Activated CD4-positive, alpha-beta memory T cell treated with anti-CD3 and anti-CD28 coated beads, Interleukin-2, amount 10 ng/mL, durations not matched to agents 7 days and 5 days (primary cell): ENCODE measurements around the gene HLA-DRA. TPM values are rescaled to one million over a fixed set of nuclear protein-coding genes. Genes with fewer than 3 reads are reported as not detected.
A peak's percentile ranks its signal among the peaks of the same experiment; 100 is the strongest.

Experiments used
- CTCF ChIA-PET: fragments of 350-600 bp; sonication (Branson Sonifier 250); formaldehyde crosslinking; loops from one replicate; lab custom pipeline; 2021; ENCODE audit warnings: antibody characterized with exemption, inconsistent platforms; lab: Charles Lee
- POLR2A ChIA-PET: fragments of 350-600 bp; sonication (Branson Sonifier 250); formaldehyde crosslinking; loops from one replicate; lab custom pipeline; 2021; ENCODE audit warnings: antibody characterized with exemption; lab: Charles Lee
- DNase-seq: peaks from one replicate; pipeline ENCODE4 v3.0.0-alpha.2; 2020
- H3K27ac Mint-ChIP-seq: one replicate; pipeline ENCODE4 v1.8.0; 2021; ENCODE audit warnings: mild to moderate bottlenecking, mixed read lengths
- H3K27me3 Mint-ChIP-seq: one replicate; pipeline ENCODE4 v1.8.0; 2021; ENCODE audit warnings: mixed read lengths
- H3K36me3 Mint-ChIP-seq: one replicate; pipeline ENCODE4 v1.8.0; 2021; ENCODE audit warnings: low read depth, mixed read lengths
- H3K4me1 Mint-ChIP-seq: one replicate; pipeline ENCODE4 v1.8.0; 2021; ENCODE audit warnings: mixed read lengths
- H3K4me3 Mint-ChIP-seq: one replicate; pipeline ENCODE4 v1.8.0; 2021; ENCODE audit warnings: mild to moderate bottlenecking, mixed read lengths
- H3K9me3 Mint-ChIP-seq: one replicate; pipeline ENCODE4 v1.8.0; 2021; ENCODE audit warnings: mixed read lengths
- total RNA-seq, 2 experiments: library from RNA; stranded (reverse); gene quantifications; one replicate each; pipeline ENCODE4 v1.2.3, GENCODE V29; 2021

Gene HLA-DRA
- total RNA-seq, 2 experiments from 2014 or later = 203 to 204 TPM

- Mint-ChIP-seq H3K27me3 (peaks cover 16% of the 10 kb centered on the region), H3K9me3 (peaks cover 6% of the 10 kb centered on the region), H3K36me3 (peaks cover 14% of the 10 kb centered on the region), H3K4me1 (peaks cover 34% of the 10 kb centered on the region), H3K4me3 (no peak overlapping the region), H3K27ac (no peak overlapping the region)
- ChIA-PET POLR2A (no interaction called here), CTCF (interaction anchor here (1.5 kb wide), 1 partner anchor 264 kb away, joined by 3 read pairs; no protein-coding TSS in a partner anchor)
- DNase-seq = no peak
Measured at GRCh38 chr6:32436186-32436585, 3.5 kb upstream of the HLA-DRA start.

DNA sequence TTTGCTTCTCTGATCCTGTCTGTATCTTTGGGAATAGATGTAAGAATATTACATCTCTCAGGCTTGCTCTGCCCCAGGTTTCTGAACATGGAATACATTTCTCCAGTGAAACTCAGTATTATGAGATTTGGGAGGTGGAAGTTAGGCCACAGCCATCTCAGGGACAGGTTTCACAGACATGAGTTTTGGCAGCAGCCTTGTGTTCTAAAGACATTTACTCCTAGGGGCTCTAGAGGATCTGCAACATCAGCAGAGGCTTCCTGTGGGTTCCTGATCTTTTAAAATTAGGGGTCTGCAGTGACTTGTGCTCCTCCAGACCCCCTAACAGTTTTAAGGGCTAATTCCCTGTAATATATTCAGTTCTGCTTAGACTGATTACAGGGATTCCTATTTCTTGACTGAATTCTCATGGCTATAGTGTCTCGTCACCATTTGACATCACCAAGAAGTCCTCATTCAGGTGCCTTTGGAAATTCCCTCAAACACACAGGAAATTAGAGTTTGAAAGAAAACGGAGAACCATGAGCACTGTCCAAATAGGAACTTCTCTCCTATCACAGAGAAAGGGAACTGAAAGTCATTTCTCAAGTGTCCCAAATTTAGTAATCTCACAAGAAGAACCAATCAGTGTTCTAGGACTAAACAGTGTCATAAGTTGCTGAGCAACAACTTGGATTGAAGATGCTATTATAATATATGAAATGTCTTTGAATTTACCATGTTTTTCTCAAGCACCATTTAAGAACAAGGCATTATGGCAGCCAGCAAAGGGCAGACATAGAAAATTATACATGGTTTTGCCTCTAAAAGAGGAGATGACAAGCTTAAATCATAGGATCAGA lies 2.5 kb upstream of the HLA-DRA start:
- H3K4me1 Mint-ChIP-seq = peaks cover 45% of the 10 kb centered on the region
- POLR2A ChIA-PET = no interaction called here
- H3K27ac Mint-ChIP-seq = no peak overlapping the region
- H3K27me3 Mint-ChIP-seq = peaks cover 14% of the 10 kb centered on the region
- CTCF ChIA-PET = interaction anchor here (1.5 kb wide), 1 partner anchor 263 kb away, joined by 3 read pairs; no protein-coding TSS in a partner anchor
- peaks cover 24% of the 10 kb centered on the region for H3K36me3 Mint-ChIP-seq
- H3K4me3 Mint-ChIP-seq = no peak overlapping the region
- DNase-seq = no peak
- H3K9me3 Mint-ChIP-seq = peaks cover 6% of the 10 kb centered on the region

GRCh38 chr6:32439139-32439538 lies 548 bp upstream of the HLA-DRA start:
- CTCF ChIA-PET = interaction anchor here (0.7 to 1.3 kb wide), 2 partner anchors 49 to 347 kb away, joined by 3 to 4 read pairs; no protein-coding TSS in a partner anchor
- no peak for DNase-seq
- H3K27ac Mint-ChIP-seq = peak overlapping the region; percentile 85
- H3K4me1 Mint-ChIP-seq = peaks cover 56% of the 10 kb centered on the region
- H3K4me3 Mint-ChIP-seq = peak overlapping the region; percentile 88
- H3K9me3 Mint-ChIP-seq = peaks cover 6% of the 10 kb centered on the region
- peaks cover 42% of the 10 kb centered on the region for H3K36me3 Mint-ChIP-seq
- peaks cover 7% of the 10 kb centered on the region for H3K27me3 Mint-ChIP-seq
- POLR2A ChIA-PET = interaction anchor here (0.5 to 2.9 kb wide), 6 partner anchors 165 to 533 kb away, joined by 3 to 13 read pairs (median 4); partner anchors contain the start of genes HLA-DQB1 and TAP2

- Mint-ChIP-seq H3K36me3 (peaks cover 53% of the 10 kb centered on the region), H3K9me3 (peaks cover 6% of the 10 kb centered on the region), H3K27ac (no peak overlapping the region), H3K4me3 (peak overlapping the region; percentile 14), H3K27me3 (no peaks in the 10 kb centered on the region), H3K4me1 (peaks cover 50% of the 10 kb centered on the region)
- ChIA-PET CTCF (no interaction called here), POLR2A (no interaction called here)
- DNase-seq = no peak
Measured at GRCh38 chr6:32442243-32442667, 2.6 kb downstream of the HLA-DRA start.

DNA sequence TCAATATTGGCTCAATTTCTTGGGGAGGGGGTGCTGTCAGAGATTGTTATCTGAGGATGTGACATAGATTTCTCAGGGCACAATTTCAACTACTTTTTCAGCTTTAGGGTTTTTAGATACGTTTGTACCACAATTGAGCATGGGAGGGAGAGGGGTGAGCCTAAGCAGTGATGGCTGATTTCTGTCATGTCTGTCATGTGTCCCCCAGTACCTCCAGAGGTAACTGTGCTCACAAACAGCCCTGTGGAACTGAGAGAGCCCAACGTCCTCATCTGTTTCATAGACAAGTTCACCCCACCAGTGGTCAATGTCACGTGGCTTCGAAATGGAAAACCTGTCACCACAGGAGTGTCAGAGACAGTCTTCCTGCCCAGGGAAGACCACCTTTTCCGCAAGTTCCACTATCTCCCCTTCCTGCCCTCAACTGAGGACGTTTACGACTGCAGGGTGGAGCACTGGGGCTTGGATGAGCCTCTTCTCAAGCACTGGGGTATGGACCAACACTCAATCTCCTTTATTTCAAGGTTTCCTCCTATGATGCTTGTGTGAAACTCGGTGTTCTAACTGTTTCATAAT lies 3.4 kb downstream of the HLA-DRA start:
- POLR2A ChIA-PET = no interaction called here
- H3K27ac Mint-ChIP-seq = no peak overlapping the region
- CTCF ChIA-PET = no interaction called here
- peaks cover 6% of the 10 kb centered on the region for H3K9me3 Mint-ChIP-seq
- peaks cover 43% of the 10 kb centered on the region for H3K4me1 Mint-ChIP-seq
- peaks cover 3% of the 10 kb centered on the region for H3K27me3 Mint-ChIP-seq
- H3K36me3 Mint-ChIP-seq = peaks cover 53% of the 10 kb centered on the region
- no peak for DNase-seq
- H3K4me3 Mint-ChIP-seq = no peak overlapping the region

DNA sequence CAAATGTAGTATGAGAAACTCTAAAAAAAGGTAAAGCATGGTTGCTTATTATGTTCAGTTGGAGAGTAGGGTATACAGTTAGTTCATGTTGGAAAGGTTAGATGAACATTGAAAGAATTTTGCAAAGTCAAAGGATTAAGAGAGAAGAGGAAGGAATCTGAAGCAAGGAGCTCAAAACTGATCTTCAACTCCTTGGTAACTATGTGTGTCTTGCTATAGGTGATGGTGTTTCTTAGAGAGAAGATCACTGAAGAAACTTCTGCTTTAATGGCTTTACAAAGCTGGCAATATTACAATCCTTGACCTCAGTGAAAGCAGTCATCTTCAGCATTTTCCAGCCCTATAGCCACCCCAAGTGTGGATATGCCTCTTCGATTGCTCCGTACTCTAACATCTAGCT lies 4.7 kb downstream of the HLA-DRA start:
- H3K9me3 Mint-ChIP-seq = peaks cover under 1% of the 10 kb centered on the region
- H3K4me3 Mint-ChIP-seq = no peak overlapping the region
- peaks cover 5% of the 10 kb centered on the region for H3K27me3 Mint-ChIP-seq
- H3K4me1 Mint-ChIP-seq = peaks cover 34% of the 10 kb centered on the region
- no peak for DNase-seq
- no peak overlapping the region for H3K27ac Mint-ChIP-seq
- POLR2A ChIA-PET = no interaction called here
- CTCF ChIA-PET = no interaction called here
- peaks cover 48% of the 10 kb centered on the region for H3K36me3 Mint-ChIP-seq

- H3K36me3 Mint-ChIP-seq = peaks cover 42% of the 10 kb centered on the region
- ChIA-PET POLR2A (no interaction called here), CTCF (no interaction called here)
- peaks cover 11% of the 10 kb centered on the region for H3K27me3 Mint-ChIP-seq
- H3K9me3 Mint-ChIP-seq = no peaks in the 10 kb centered on the region
- no peak for DNase-seq
- H3K27ac Mint-ChIP-seq = no peak overlapping the region
- H3K4me1 Mint-ChIP-seq = peaks cover 27% of the 10 kb centered on the region
- no peak overlapping the region for H3K4me3 Mint-ChIP-seq
Measured at GRCh38 chr6:32445321-32445854, 5.7 kb downstream of the HLA-DRA start.

DNA sequence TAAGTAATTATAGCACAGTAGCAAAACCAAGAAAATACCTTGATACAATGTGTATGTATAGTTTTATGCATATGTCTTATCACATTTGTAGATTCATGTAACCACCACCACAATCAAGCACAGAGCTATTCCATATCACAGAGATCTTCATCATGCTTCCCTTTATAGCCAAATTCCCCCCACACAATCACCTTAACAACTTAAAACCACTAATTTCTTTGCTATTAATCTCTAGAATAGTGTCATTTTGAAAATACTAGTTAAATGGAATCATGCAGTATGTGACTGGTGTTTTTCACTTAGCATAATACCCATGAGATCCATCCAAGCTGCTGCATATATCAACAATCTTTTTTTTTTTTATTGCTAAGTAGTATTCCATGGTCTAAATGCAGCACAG lies 8.2 kb downstream of the HLA-DRA start:
- Mint-ChIP-seq H3K9me3 (peaks cover 4% of the 10 kb centered on the region), H3K27ac (no peak overlapping the region), H3K4me3 (no peak overlapping the region), H3K27me3 (peaks cover 35% of the 10 kb centered on the region), H3K4me1 (peaks cover 4% of the 10 kb centered on the region), H3K36me3 (peaks cover 31% of the 10 kb centered on the region)
- POLR2A ChIA-PET = no interaction called here
- CTCF ChIA-PET = interaction anchor here (0.5 kb wide), 1 partner anchor 543 kb away, joined by 3 read pairs; no protein-coding TSS in a partner anchor
- no peak for DNase-seq

GRCh38 chr6:32449088-32449736 lies 9.5 kb downstream of the HLA-DRA start:
- Mint-ChIP-seq H3K27ac (no peak overlapping the region), H3K36me3 (peaks cover 19% of the 10 kb centered on the region), H3K9me3 (peaks cover 4% of the 10 kb centered on the region), H3K27me3 (peaks cover 36% of the 10 kb centered on the region), H3K4me1 (no peaks in the 10 kb centered on the region), H3K4me3 (no peak overlapping the region)
- ChIA-PET POLR2A (no interaction called here), CTCF (no interaction called here)
- no peak for DNase-seq

- H3K27ac Mint-ChIP-seq = no peak overlapping the region
- no peak for DNase-seq
- H3K4me1 Mint-ChIP-seq = peaks cover 12% of the 10 kb centered on the region
- peaks cover 8% of the 10 kb centered on the region for H3K9me3 Mint-ChIP-seq
- ChIA-PET POLR2A (no interaction called here), CTCF (interaction anchor here (1.7 kb wide), 1 partner anchor 10 kb away, joined by 5 read pairs; no protein-coding TSS in a partner anchor)
- no peak overlapping the region for H3K4me3 Mint-ChIP-seq
- H3K27me3 Mint-ChIP-seq = peaks cover 68% of the 10 kb centered on the region
- peaks cover 7% of the 10 kb centered on the region for H3K36me3 Mint-ChIP-seq
Measured at GRCh38 chr6:32457054-32457453, 17.4 kb downstream of the HLA-DRA start.

DNA sequence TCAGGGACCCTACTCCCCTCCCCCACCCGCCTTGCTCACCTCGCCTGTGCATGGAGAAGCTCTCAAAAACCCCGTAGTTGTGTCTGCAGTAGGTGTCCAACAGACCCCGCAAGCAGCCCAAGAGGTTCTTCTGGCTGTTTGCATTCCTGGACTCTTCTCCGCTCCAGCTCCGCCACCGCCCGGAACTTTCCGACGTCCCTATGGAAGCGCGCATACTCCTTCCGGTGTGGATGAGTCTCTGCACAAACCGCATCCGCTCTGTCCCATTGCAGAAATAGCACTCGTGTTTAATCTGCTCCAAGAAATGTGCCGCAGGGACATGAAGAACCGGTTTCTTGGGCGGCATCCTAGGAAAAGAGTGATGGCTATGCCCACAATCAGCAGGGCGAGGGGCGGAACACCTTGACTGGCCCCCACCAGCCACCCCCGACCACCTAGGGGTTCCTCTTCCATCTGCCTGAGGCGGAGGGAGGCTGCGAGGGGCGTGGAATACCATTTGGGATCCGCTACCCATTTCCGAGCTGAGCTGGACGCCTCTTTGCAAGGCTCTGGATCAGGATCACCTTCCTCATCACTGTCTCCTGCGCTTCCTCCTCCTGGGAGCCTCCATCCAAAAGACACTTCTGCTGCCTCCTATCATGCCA lies 20.2 kb downstream of the HLA-DRA start:
- Mint-ChIP-seq H3K36me3 (no peaks in the 10 kb centered on the region), H3K27me3 (peaks cover 71% of the 10 kb centered on the region), H3K27ac (no peak overlapping the region), H3K9me3 (peaks cover 3% of the 10 kb centered on the region), H3K4me1 (peaks cover 15% of the 10 kb centered on the region), H3K4me3 (no peak overlapping the region)
- no peak for DNase-seq
- ChIA-PET POLR2A (interaction anchor here (1.1 kb wide), 1 partner anchor 14 kb away, joined by 3 read pairs; no protein-coding TSS in a partner anchor), CTCF (interaction anchor here (0.6 to 1.7 kb wide), 2 partner anchors 240 to 326 kb away, joined by 3 to 5 read pairs; no protein-coding TSS in a partner anchor)

GRCh38 chr6:32460528-32460927 lies 20.8 kb downstream of the HLA-DRA start:
- Mint-ChIP-seq H3K36me3 (no peaks in the 10 kb centered on the region), H3K9me3 (peaks cover 6% of the 10 kb centered on the region), H3K27ac (no peak overlapping the region), H3K4me1 (peaks cover 15% of the 10 kb centered on the region), H3K4me3 (no peak overlapping the region), H3K27me3 (peaks cover 76% of the 10 kb centered on the region)
- POLR2A ChIA-PET = interaction anchor here (1.1 kb wide), 1 partner anchor 14 kb away, joined by 3 read pairs; no protein-coding TSS in a partner anchor
- CTCF ChIA-PET = interaction anchor here (0.6 to 1.7 kb wide), 2 partner anchors 240 to 325 kb away, joined by 3 to 5 read pairs; no protein-coding TSS in a partner anchor
- no peak for DNase-seq
